Measurements from ENCODE around the gene ONECUT3. TPM values are rescaled to one million over a fixed set of nuclear protein-coding genes. Genes with fewer than 3 reads are reported as not detected.
"Not testable (repeated sequence)": the region's sequence is repeated elsewhere in the genome, so short reads cannot be mapped to it uniquely, and the experiment has no call there.

The ONECUT3 gene
- polyA plus RNA-seq, 4 donors, result 0.03 TPM; not detected in 2

DNA sequence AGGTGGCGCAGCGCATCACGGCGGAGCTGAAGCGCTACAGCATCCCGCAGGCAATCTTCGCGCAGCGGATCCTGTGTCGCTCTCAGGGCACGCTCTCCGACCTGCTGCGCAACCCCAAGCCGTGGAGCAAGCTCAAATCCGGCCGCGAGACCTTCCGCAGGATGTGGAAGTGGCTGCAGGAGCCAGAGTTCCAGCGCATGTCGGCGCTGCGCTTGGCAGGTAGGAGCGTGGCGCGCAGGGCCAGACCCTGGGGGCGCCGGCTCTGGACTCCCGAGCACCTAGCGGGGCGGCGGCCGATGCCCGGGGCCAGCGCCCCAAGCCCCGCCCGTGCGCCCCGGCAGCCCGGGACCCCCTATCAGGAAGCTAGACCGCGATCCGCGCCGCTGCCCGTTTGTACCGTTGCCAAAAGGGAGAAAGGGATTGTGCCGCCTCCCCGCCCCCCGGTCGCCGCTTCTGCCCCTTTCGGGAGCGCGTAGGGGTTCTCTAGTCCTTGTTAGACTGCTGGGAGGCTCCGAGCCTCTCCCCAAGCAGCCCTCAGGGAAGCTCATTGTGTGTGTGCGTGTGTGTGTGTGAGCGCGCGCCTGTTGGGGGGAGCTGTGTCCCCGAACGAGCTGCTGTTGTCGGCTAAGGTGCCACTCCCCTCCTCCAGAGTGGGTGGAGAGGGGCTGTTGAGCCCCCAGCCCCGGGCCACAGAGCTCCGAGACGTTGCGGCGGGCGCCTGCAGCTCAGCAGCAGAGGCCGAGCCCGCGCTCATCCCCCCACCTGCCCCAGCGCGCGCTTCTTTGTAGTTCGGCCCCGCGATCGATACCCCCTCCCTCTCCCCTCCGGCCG lies 1.5 kb downstream of the ONECUT3 start:
- no peak for DNase-seq (ENCODE audit: low read depth in 4 of 4, low spot score in 3 of 4)

GRCh38 chr19:1755467-1756171 lies 2.3 kb downstream of the ONECUT3 start:
- DNase-seq (ENCODE audit: low read depth in 4 of 4, low spot score in 3 of 4), result no peak

DNA sequence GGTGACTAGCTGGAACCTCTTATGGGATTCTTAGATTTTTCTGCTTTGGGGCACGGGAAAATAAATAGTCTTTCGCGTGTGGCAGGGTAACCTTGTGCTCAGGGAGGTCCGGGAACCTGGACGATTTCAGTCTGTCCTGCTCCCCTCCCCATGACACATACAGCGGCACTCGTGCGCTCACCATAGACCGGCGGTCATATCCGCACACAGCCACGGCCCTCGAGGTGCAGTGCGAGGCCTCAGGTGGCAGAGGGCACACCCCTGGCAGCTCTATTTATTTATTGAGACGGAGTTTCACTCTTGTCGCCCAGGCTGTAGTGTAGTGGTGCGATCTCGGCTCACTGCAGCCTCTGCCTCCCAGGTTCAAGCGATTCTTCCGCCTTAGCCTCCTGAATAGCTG lies 3.0 kb downstream of the ONECUT3 start:
- DNase-seq (ENCODE audit: low read depth in 4 of 4, low spot score in 3 of 4), result no peak

- no peak for DNase-seq (ENCODE audit: low read depth in 4 of 4, low spot score in 3 of 4)
These were observed 3.6 kb downstream of the ONECUT3 start for GRCh38 chr19:1756705-1757465.

- no peak for DNase-seq (ENCODE audit: low read depth in 4 of 4, low spot score in 3 of 4)
These were observed 4.3 kb downstream of the ONECUT3 start for GRCh38 chr19:1757468-1758230.

DNA sequence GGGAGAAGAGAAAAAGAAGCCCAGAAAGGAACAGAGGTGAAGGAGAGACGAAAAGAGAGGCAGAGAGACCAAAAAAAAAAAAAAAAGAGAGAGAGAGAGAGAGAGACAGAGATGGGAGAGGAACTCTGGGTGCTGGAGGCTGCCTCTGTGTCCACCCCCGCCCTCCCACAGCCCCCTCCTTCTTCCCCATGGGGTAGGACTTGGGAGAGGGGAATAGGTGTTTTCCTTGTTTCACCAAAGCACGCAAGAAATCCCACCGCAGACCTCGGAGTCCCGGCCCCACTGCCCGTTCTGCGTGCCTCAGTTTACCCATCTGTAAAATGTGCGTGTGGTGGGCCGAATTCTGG lies 4.9 kb downstream of the ONECUT3 start:
- DNase-seq (ENCODE audit: low read depth in 4 of 4, low spot score in 3 of 4), result no peak

- no peak for DNase-seq (ENCODE audit: low read depth in 4 of 4, low spot score in 3 of 4)
These were observed 5.9 kb downstream of the ONECUT3 start for GRCh38 chr19:1758959-1759903.

GRCh38 chr19:1760020-1760419 lies 6.7 kb downstream of the ONECUT3 start:
- DNase-seq (ENCODE audit: low read depth in 4 of 4, low spot score in 3 of 4), result no peak

- DNase-seq (ENCODE audit: low read depth in 4 of 4, low spot score in 3 of 4), result not testable (repeated sequence)
These were observed 7.7 kb downstream of the ONECUT3 start for GRCh38 chr19:1760786-1761527.

- no peak for DNase-seq (ENCODE audit: low read depth in 4 of 4, low spot score in 3 of 4)
These were observed 8.4 kb downstream of the ONECUT3 start for GRCh38 chr19:1761528-1762242.

- DNase-seq (ENCODE audit: low read depth in 4 of 4, low spot score in 3 of 4), result no peak
These were observed 9.2 kb downstream of the ONECUT3 start for GRCh38 chr19:1762243-1763117.

GRCh38 chr19:1763648-1764639 lies 10.6 kb downstream of the ONECUT3 start:
- DNase-seq (ENCODE audit: low read depth in 4 of 4, low spot score in 3 of 4), result no peak

DNA sequence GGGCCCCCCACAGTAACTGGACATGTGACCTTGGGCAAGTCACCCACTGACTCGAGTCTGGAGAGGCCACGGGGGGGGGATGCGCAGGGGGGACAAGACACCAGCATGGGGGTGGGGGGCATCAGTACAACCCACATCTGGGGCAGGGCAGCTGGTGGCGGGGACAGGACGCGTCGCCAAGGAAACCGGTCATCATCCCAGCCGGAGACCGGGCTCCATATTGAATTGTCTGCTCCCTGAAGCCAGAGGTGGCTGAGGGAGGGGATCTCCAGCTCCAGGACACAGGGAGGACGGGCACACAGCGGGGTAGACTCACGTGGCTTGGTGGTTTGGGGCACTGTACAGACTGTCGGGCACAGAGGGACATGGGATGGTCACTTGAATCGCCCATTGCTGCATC lies 11.4 kb downstream of the ONECUT3 start:
- no peak for DNase-seq (ENCODE audit: low read depth in 4 of 4, low spot score in 3 of 4)

GRCh38 chr19:1765232-1765903 lies 12.1 kb downstream of the ONECUT3 start:
- DNase-seq (ENCODE audit: low read depth in 4 of 4, low spot score in 3 of 4), result no peak

Measured in right renal pelvis (tissue), 4 donors.